Neuronal stem cell (in vitro differentiated cells): ENCODE results near the gene UBE2F.
A peak's percentile ranks its signal among the peaks of the same experiment; 100 is the strongest.

Experiments used
- DNase-seq: peaks from one replicate; pipeline ENCODE4 v3.0.0-alpha.2; 2013; ENCODE audit warnings: low spot score
- H2AFZ ChIP-seq: one replicate; pipeline ENCODE4 v1.6.1; 2013; ENCODE audit warnings: mild to moderate bottlenecking, low read length, inconsistent platforms
- H2AK5ac ChIP-seq: 2 replicates; pipeline ENCODE4 v1.6.1; 2013; ENCODE audit warnings: low read depth, mild to moderate bottlenecking, inconsistent platforms, low read length, moderate library complexity, mixed read lengths
- H2BK120ac ChIP-seq: 2 replicates; pipeline ENCODE4 v1.6.1; 2013; ENCODE audit warnings: low read depth, mild to moderate bottlenecking, inconsistent platforms, low read length, moderate library complexity, mixed read lengths
- H2BK12ac ChIP-seq: one replicate; pipeline ENCODE4 v1.6.1; 2013; ENCODE audit warnings: low read length, inconsistent platforms
- H2BK15ac ChIP-seq: 2 replicates; pipeline ENCODE4 v1.6.1; 2013; ENCODE audit warnings: mild to moderate bottlenecking, low read length, inconsistent platforms, mixed read lengths
- H2BK5ac ChIP-seq: one replicate; pipeline ENCODE4 v1.6.1; 2013; ENCODE audit warnings: inconsistent platforms, mild to moderate bottlenecking, low read length, moderate library complexity
- H3K14ac ChIP-seq: one replicate; pipeline ENCODE4 v1.6.1; 2013; ENCODE audit warnings: low read length, inconsistent platforms
- H3K18ac ChIP-seq: 2 replicates; pipeline ENCODE4 v1.6.1; 2013; ENCODE audit warnings: low read length, inconsistent platforms
- H3K23ac ChIP-seq: 2 replicates; pipeline ENCODE4 v1.6.1; 2013; ENCODE audit warnings: low read depth, mild to moderate bottlenecking, mixed read lengths, low read length, inconsistent platforms; ENCODE audit not compliant: poor library complexity
- H3K27ac ChIP-seq: replicated peaks from 3 replicates; pipeline ENCODE4 v1.5.1; 2013; ENCODE audit warnings: low read length, inconsistent platforms
- H3K27me3 ChIP-seq, 3 experiments: 2 replicates each; pipeline ENCODE4 v1.6.1; 2013; ENCODE audit warnings: low read length in 3 of 3, mild to moderate bottlenecking in 2 of 3, inconsistent platforms in 1 of 3, low read depth in 1 of 3, mixed read lengths in 1 of 3, moderate library complexity in 1 of 3; ENCODE audit not compliant: control insufficient read depth in 3 of 3, insufficient read depth in 3 of 3
- H3K36me3 ChIP-seq, 2 donors: replicated peaks in 1 of 2; 2 replicates each; pipeline ENCODE4 v1.6.1; 2013; ENCODE audit warnings: low read length in 2 of 2; ENCODE audit not compliant: control insufficient read depth in 2 of 2, insufficient read depth in 2 of 2
- H3K4ac ChIP-seq: 2 replicates; pipeline ENCODE4 v1.6.1; 2013; ENCODE audit warnings: inconsistent platforms, mild to moderate bottlenecking, low read length, moderate library complexity
- H3K4me1 ChIP-seq, 2 donors: 1 replicate in 1 of 2; 2 replicates in 1 of 2; pipeline ENCODE4 v1.6.1; 2013; ENCODE audit warnings: low read length in 2 of 2, low read depth in 1 of 2; ENCODE audit not compliant: control insufficient read depth in 2 of 2, insufficient read depth in 1 of 2
- H3K4me2 ChIP-seq: one replicate; pipeline ENCODE4 v1.6.1; 2013; ENCODE audit warnings: mild to moderate bottlenecking, low read length, inconsistent platforms; ENCODE audit not compliant: insufficient read depth, poor library complexity, severe bottlenecking
- H3K4me3 ChIP-seq, 2 donors: 2 replicates each; pipeline ENCODE4 v1.5.1; 2013; ENCODE audit warnings: low read length in 2 of 2, mild to moderate bottlenecking in 2 of 2, inconsistent platforms in 1 of 2, moderate library complexity in 1 of 2
- H3K79me1 ChIP-seq: one replicate; pipeline ENCODE4 v1.6.1; 2013; ENCODE audit warnings: low read depth, mild to moderate bottlenecking, inconsistent platforms, low read length, moderate library complexity
- H3K9ac ChIP-seq: one replicate; pipeline ENCODE4 v1.6.1; 2013; ENCODE audit warnings: mild to moderate bottlenecking, low read depth, low read length, inconsistent platforms; ENCODE audit not compliant: poor library complexity
- H3K9me3 ChIP-seq, 2 donors: replicated peaks in 1 of 2; 2 replicates each; pipeline versions ENCODE3 to v1.6.1; 2013; ENCODE audit warnings: low read length in 2 of 2, mild to moderate bottlenecking in 2 of 2, inconsistent platforms in 1 of 2, low read depth in 1 of 2, mixed read lengths in 1 of 2, moderate library complexity in 1 of 2; ENCODE audit not compliant: control insufficient read depth in 2 of 2, insufficient read depth in 1 of 2
- H4K8ac ChIP-seq: one replicate; pipeline ENCODE4 v1.6.1; 2013; ENCODE audit warnings: low read depth, mild to moderate bottlenecking, inconsistent platforms, low read length, moderate library complexity
- H4K91ac ChIP-seq: one replicate; pipeline ENCODE4 v1.6.1; 2013; ENCODE audit warnings: low read length, low read depth, mild to moderate bottlenecking, inconsistent platforms; ENCODE audit not compliant: poor library complexity
- WGBS, 2 donors: extraction: QIAGEN DNeasy Blood & Tissue Kit; methylation state at CpG; one replicate each; pipeline ENCODE4 v1.1.7; 2013; ENCODE audit warnings: missing lambda C conversion rate in 2 of 2, mixed read lengths in 1 of 2; ENCODE audit not compliant: insufficient read length in 2 of 2, insufficient replicate concordance in 1 of 2; ENCODE audit errors: extremely low coverage in 2 of 2; 5-methylcytosine and 5-hydroxymethylcytosine counted together

The UBE2F gene

DNA sequence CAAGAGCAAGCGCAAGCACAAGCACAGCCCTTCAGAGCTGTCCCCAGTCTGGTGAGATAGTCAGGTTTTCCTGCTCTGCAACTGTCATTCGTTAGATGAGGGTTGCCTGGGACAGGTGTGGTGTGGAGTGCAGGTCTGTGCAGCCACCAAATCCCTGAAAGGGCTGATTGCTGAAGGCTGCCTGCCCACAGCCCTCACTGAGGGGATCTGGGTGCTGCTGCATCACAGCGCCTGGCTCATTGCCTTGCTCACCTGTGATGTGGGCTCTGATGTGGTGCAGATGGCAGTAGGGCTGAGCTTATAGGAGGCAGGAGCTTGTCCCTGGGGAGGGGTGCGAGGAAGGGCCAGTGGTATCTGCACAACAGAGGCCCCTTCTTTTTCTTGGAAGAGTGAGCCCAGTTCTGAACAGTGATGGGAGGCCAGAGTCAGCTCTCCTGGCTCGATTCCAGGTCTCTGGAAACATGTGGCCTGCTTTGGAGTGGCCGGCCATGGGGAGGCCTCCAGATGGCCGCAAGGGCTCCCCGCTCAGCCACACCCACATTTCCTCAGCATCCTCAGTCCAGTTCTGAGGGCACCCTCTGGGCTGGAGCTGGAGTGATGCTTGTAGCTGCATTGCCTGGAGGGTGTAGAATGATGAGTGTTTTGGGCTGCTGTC, 11.4 kb downstream of the UBE2F start:
- H3K23ac ChIP-seq = peak overlapping the region; percentile 1
- H3K36me3 ChIP-seq = peaks cover 2 to 44% of the 10 kb centered on the region in 2 donors
- peaks cover 0 to 9% of the 10 kb centered on the region in 2 donors for H3K4me1 ChIP-seq
- no peak overlapping the region for H3K18ac ChIP-seq
- no peak overlapping the region for H2BK120ac ChIP-seq
- DNase-seq = no peak
- no peak overlapping the region for H2BK12ac ChIP-seq
- no peak overlapping the region for H2BK5ac ChIP-seq
- WGBS, 2 donors = no CpG with 5 or more reads among the region's 8 CpGs
- no peaks in the 10 kb centered on the region for H3K27me3 ChIP-seq
- no peak overlapping the region for H3K14ac ChIP-seq
- no peak overlapping the region for H2AK5ac ChIP-seq
- H3K27ac ChIP-seq = no peak overlapping the region
- H2BK15ac ChIP-seq = no peak overlapping the region
- no peak overlapping the region for H3K4me3 ChIP-seq
- H3K9ac ChIP-seq = no peak overlapping the region
- H3K4ac ChIP-seq = no peak overlapping the region
- H4K91ac ChIP-seq = no peak overlapping the region
- no peak overlapping the region for H2AFZ ChIP-seq
- no peaks in the 10 kb centered on the region for H3K9me3 ChIP-seq
- peaks cover 10% of the 10 kb centered on the region for H3K79me1 ChIP-seq
- no peak overlapping the region for H3K4me2 ChIP-seq
- H4K8ac ChIP-seq = no peak overlapping the region

DNA sequence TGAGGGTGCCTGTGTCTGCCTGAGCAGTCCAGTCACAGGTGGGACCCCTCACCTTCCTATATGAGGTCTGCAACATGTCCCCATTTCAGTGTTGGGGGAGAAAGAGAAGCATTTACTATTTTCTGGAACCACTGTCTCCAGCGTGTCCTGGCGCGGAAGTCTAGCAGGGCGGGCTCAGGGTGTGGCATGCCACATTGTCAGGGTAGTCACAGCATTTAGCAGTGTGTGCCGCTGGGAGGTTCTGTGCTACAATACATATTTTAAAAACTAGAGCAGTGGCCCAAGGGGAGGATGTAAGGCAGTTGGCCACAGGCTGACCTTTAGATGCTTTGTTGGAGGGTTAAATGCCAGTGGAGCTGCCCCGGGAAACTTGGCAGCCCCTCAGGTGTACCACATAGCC, 12.5 kb downstream of the UBE2F start:
- H2BK12ac ChIP-seq = no peak overlapping the region
- H4K91ac ChIP-seq = no peak overlapping the region
- H3K9me3 ChIP-seq = no peaks in the 10 kb centered on the region
- peaks cover 7 to 18% of the 10 kb centered on the region in 2 donors for H3K4me1 ChIP-seq
- H3K27me3 ChIP-seq = no peaks in the 10 kb centered on the region
- no peak overlapping the region for H3K4me2 ChIP-seq
- no peak overlapping the region for H2BK5ac ChIP-seq
- peaks cover 10% of the 10 kb centered on the region for H3K79me1 ChIP-seq
- H3K4ac ChIP-seq = no peak overlapping the region
- H3K36me3 ChIP-seq = peaks cover 2 to 39% of the 10 kb centered on the region in 2 donors
- H2AFZ ChIP-seq = no peak overlapping the region
- H2BK120ac ChIP-seq = no peak overlapping the region
- WGBS, 2 donors = no CpG with 5 or more reads among the region's 6 CpGs
- H3K14ac ChIP-seq = no peak overlapping the region
- no peak overlapping the region for H3K9ac ChIP-seq
- H4K8ac ChIP-seq = no peak overlapping the region
- H2AK5ac ChIP-seq = no peak overlapping the region
- DNase-seq = no peak
- H3K4me3 ChIP-seq = no peak overlapping the region
- H2BK15ac ChIP-seq = no peak overlapping the region
- H3K23ac ChIP-seq = no peak overlapping the region
- H3K18ac ChIP-seq = no peak overlapping the region
- no peak overlapping the region for H3K27ac ChIP-seq

GRCh38 chr2:237980087-237980486, 13.3 kb downstream of the UBE2F start:
- Histone ChIP-seq H3K36me3 (peaks cover 2 to 34% of the 10 kb centered on the region in 2 donors), H4K8ac (no peak overlapping the region), H2AK5ac (no peak overlapping the region), H3K14ac (no peak overlapping the region), H3K23ac (no peak overlapping the region), H2AFZ (no peak overlapping the region), H3K27ac (no peak overlapping the region), H3K9ac (no peak overlapping the region), H3K4me3 (no peak overlapping the region), H2BK15ac (no peak overlapping the region), H3K27me3 (no peaks in the 10 kb centered on the region), H3K79me1 (peaks cover 10% of the 10 kb centered on the region), H2BK120ac (no peak overlapping the region), H3K18ac (no peak overlapping the region), H3K4ac (no peak overlapping the region), H3K9me3 (no peaks in the 10 kb centered on the region), H4K91ac (no peak overlapping the region), H2BK12ac (no peak overlapping the region), H3K4me2 (no peak overlapping the region), H2BK5ac (no peak overlapping the region), H3K4me1 (peaks cover 7 to 18% of the 10 kb centered on the region in 2 donors)
- WGBS, 2 donors = no CpG with 5 or more reads among the region's 1 CpG
- DNase-seq = no peak

DNA sequence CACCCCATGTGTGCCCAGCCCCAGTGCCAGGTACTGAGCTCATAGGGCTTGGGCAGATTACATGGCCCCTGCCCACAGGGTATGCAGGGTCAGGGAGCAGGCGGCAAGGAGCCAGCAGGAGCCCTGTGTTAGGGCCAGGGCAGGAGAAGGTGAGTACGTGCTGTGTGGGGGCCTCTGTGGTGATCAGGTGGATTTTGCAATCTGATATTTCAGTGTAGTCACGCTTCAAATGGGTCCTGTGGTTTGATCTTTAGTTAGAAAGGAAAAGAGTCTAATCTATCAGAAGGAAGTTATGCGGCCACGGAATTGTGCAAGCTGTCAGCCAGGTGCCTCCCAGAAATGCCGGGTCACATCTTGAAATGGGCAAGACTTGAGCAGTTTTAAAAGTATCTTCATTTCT, 13.9 kb downstream of the UBE2F start:
- Histone ChIP-seq H3K23ac (no peak overlapping the region), H2AFZ (no peak overlapping the region), H3K27me3 (no peaks in the 10 kb centered on the region), H2AK5ac (no peak overlapping the region), H3K27ac (no peak overlapping the region), H3K79me1 (peaks cover 7% of the 10 kb centered on the region), H3K36me3 (peaks cover 2 to 27% of the 10 kb centered on the region in 2 donors), H2BK15ac (no peak overlapping the region), H3K9me3 (peaks cover 0 to 3% of the 10 kb centered on the region in 2 donors), H3K4me1 (peaks cover 7 to 18% of the 10 kb centered on the region in 2 donors), H4K91ac (no peak overlapping the region), H2BK12ac (no peak overlapping the region), H3K4me3 (no peak overlapping the region), H3K4ac (no peak overlapping the region), H3K4me2 (no peak overlapping the region), H3K14ac (no peak overlapping the region), H2BK5ac (no peak overlapping the region), H3K18ac (no peak overlapping the region), H4K8ac (no peak overlapping the region), H3K9ac (no peak overlapping the region), H2BK120ac (no peak overlapping the region)
- WGBS, 2 donors = no CpG with 5 or more reads among the region's 6 CpGs
- DNase-seq = no peak
